Nephron progenitor cell (in vitro differentiated cells): ENCODE data around the gene HNRNPA2B1.
A peak's percentile ranks its signal among the peaks of the same experiment; 100 is the strongest.

Experiments
- DNase-seq: peaks from one replicate; pipeline ENCODE4 v3.0.0; 2021
- H3K27ac Mint-ChIP-seq: 2 replicates; pipeline ENCODE4 v1.8.0; 2021; ENCODE audit warnings: mild to moderate bottlenecking, moderate library complexity, mixed read lengths
- H3K27me3 Mint-ChIP-seq: 2 replicates; pipeline ENCODE4 v1.8.0; 2021; ENCODE audit warnings: mild to moderate bottlenecking, low read depth, mixed read lengths; ENCODE audit not compliant: poor library complexity
- H3K36me3 Mint-ChIP-seq: 2 replicates; pipeline ENCODE4 v1.8.0; 2021; ENCODE audit warnings: low read depth, mixed read lengths
- H3K4me1 Mint-ChIP-seq: 2 replicates; pipeline ENCODE4 v1.8.0; 2021; ENCODE audit warnings: mixed read lengths
- H3K4me3 Mint-ChIP-seq: 2 replicates; pipeline ENCODE4 v1.8.0; 2021; ENCODE audit warnings: mild to moderate bottlenecking, moderate library complexity, mixed read lengths
- H3K9me3 Mint-ChIP-seq: 2 replicates; pipeline ENCODE4 v1.8.0; 2021; ENCODE audit warnings: mild to moderate bottlenecking, moderate library complexity, mixed read lengths
- CTCF ChIP-seq: fragments of 200-600 bp; sonication (generic); IDR thresholded peaks from 2 replicates; pipeline ENCODE4 v1.5.0; 2021; ENCODE audit warnings: antibody characterized with exemption

The HNRNPA2B1 gene

GRCh38 chr7:26183545-26184280, 16.8 kb downstream of the HNRNPA2B1 start:
- no peak for TF ChIP-seq CTCF
- H3K9me3 Mint-ChIP-seq = no peaks in the 10 kb centered on the region
- no peaks in the 10 kb centered on the region for H3K27me3 Mint-ChIP-seq
- no peak for DNase-seq
- H3K27ac Mint-ChIP-seq = peak overlapping the region; percentile 11
- peaks cover 11% of the 10 kb centered on the region for H3K36me3 Mint-ChIP-seq
- H3K4me3 Mint-ChIP-seq = no peak overlapping the region
- H3K4me1 Mint-ChIP-seq = peaks cover 17% of the 10 kb centered on the region

GRCh38 chr7:26182706-26183105, 17.8 kb downstream of the HNRNPA2B1 start:
- H3K4me3 Mint-ChIP-seq = no peak overlapping the region
- H3K4me1 Mint-ChIP-seq = peaks cover 17% of the 10 kb centered on the region
- no peaks in the 10 kb centered on the region for H3K27me3 Mint-ChIP-seq
- H3K9me3 Mint-ChIP-seq = peaks cover 6% of the 10 kb centered on the region
- no peak for TF ChIP-seq CTCF
- H3K27ac Mint-ChIP-seq = peak overlapping the region; percentile 31
- no peak for DNase-seq
- H3K36me3 Mint-ChIP-seq = peaks cover 13% of the 10 kb centered on the region

GRCh38 chr7:26182283-26182682, 18.3 kb downstream of the HNRNPA2B1 start:
- peaks cover 17% of the 10 kb centered on the region for H3K36me3 Mint-ChIP-seq
- peaks cover 10% of the 10 kb centered on the region for H3K9me3 Mint-ChIP-seq
- H3K27me3 Mint-ChIP-seq = no peaks in the 10 kb centered on the region
- DNase-seq = no peak
- no peak overlapping the region for H3K27ac Mint-ChIP-seq
- H3K4me3 Mint-ChIP-seq = no peak overlapping the region
- peaks cover 17% of the 10 kb centered on the region for H3K4me1 Mint-ChIP-seq
- TF ChIP-seq CTCF = no peak

GRCh38 chr7:26181474-26182227, 18.9 kb downstream of the HNRNPA2B1 start:
- Mint-ChIP-seq H3K36me3 (peaks cover 20% of the 10 kb centered on the region), H3K27ac (no peak overlapping the region), H3K4me1 (peaks cover 17% of the 10 kb centered on the region), H3K27me3 (no peaks in the 10 kb centered on the region), H3K9me3 (peaks cover 14% of the 10 kb centered on the region), H3K4me3 (no peak overlapping the region)
- DNase-seq = no peak
- no peak for TF ChIP-seq CTCF

GRCh38 chr7:26180792-26181198, 19.8 kb downstream of the HNRNPA2B1 start:
- Mint-ChIP-seq H3K27me3 (no peaks in the 10 kb centered on the region), H3K4me3 (no peak overlapping the region), H3K9me3 (peaks cover 20% of the 10 kb centered on the region), H3K27ac (no peak overlapping the region), H3K4me1 (peaks cover 17% of the 10 kb centered on the region), H3K36me3 (peaks cover 20% of the 10 kb centered on the region)
- TF ChIP-seq CTCF = no peak
- DNase-seq = no peak
